OCI-LY7 (cell line): Measurements from ENCODE around the gene OLA1.

Source experiments
- CTCF ChIP-seq: fragments of 200-600 bp; sonication (generic); conservative IDR thresholded peaks from 2 replicates; pipeline ENCODE4 v1.5.1; 2014; ENCODE audit warnings: mild to moderate bottlenecking, antibody characterized with exemption, low read length, moderate library complexity, mixed read lengths
- EZH2phosphoT487 ChIP-seq: fragments of 200-600 bp; sonication (generic); IDR thresholded peaks from 2 replicates; pipeline ENCODE4 v1.6.1; 2018; ENCODE audit warnings: low read depth, borderline replicate concordance, mild to moderate bottlenecking, mixed run types, antibody characterized with exemption, low read length, moderate library complexity, mixed read lengths

DNA sequence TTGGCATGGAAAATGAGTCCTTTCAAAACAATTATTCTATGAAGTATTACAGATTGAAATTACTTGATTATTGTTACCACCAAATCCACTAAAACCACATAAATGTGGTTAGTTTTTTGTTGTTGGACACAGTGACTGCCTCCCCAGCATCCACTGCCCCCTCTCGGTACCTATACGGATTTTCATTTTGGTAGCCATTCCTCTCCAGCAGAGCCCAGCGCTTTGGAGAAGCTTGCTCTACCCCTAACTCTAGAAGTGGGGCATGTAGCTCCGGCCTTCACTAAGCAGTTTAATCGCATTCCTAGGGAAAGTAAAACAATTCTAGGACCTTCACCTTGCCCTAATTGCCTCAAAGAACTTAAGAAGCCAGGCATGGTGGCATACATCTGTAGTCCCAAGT is 24.2 kb downstream of the OLA1 start:
- no peak for TF ChIP-seq CTCF
- TF ChIP-seq EZH2phosphoT487, result no peak
